Chondrocyte (in vitro differentiated cells): Measurements from ENCODE around the gene DDX11. TPM values are rescaled to one million over a fixed set of nuclear protein-coding genes. Genes with fewer than 3 reads are reported as not detected.
A peak's percentile ranks its signal among the peaks of the same experiment; 100 is the strongest.
"Not testable (repeated sequence)": the region's sequence is repeated elsewhere in the genome, so short reads cannot be mapped to it uniquely, and the experiment has no call there.

Experiments used
- DNase-seq: peaks from one replicate; pipeline ENCODE4 v3.0.0; 2021; ENCODE audit warnings: mixed read lengths, low spot score
- H3K27ac Mint-ChIP-seq: one replicate; pipeline ENCODE4 v1.8.0; 2021; ENCODE audit warnings: mild to moderate bottlenecking, moderate library complexity, mixed read lengths; ENCODE audit not compliant: unreplicated experiment
- H3K27me3 Mint-ChIP-seq: 2 replicates; pipeline ENCODE4 v1.8.0; 2021; ENCODE audit warnings: low read depth, mixed read lengths
- H3K36me3 Mint-ChIP-seq: 2 replicates; pipeline ENCODE4 v1.8.0; 2021; ENCODE audit warnings: low read depth, mixed read lengths
- H3K4me1 Mint-ChIP-seq: 2 replicates; pipeline ENCODE4 v1.8.0; 2021; ENCODE audit warnings: low read depth, mild to moderate bottlenecking, mixed read lengths
- H3K4me3 Mint-ChIP-seq: one replicate; pipeline ENCODE4 v1.8.0; 2021; ENCODE audit warnings: mild to moderate bottlenecking, moderate library complexity, mixed read lengths; ENCODE audit not compliant: unreplicated experiment
- H3K9me3 Mint-ChIP-seq: 2 replicates; pipeline ENCODE4 v1.8.0; 2021; ENCODE audit warnings: low read depth, mixed read lengths
- total RNA-seq: library from RNA; stranded (reverse); gene quantifications from 3 replicates; pipeline ENCODE4 v1.2.1, GENCODE V29; 2021
- TF ChIP-seq, protein P1 (sequence below): fragments of 200-600 bp; sonication (generic); IDR thresholded peaks from 2 replicates; pipeline ENCODE4 v1.5.0; 2021; ENCODE audit warnings: antibody characterized with exemption, mild to moderate bottlenecking, moderate library complexity

The DDX11 gene
- total RNA-seq, 1 donor from 2014 or later = 25.9 TPM

DNA sequence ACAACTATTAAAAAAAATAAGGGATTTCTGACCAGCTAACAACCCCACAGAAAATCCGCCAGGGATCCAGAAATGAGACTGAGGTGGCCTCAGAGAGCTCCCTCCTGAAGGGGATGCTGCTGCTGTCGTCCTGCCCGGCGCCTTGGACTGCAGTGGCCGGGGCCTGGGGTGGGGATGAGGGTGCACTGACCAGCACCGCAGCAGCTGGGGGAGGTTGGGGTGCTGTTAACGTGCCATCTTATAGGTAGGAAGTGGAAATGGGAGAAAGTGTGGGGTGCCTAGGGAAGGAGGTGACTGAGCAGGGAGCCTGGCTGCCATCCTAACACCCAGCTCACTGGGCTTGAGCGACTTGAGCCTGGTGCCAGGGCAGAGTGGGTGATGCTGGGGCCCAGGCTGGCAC, 32.0 kb downstream of the DDX11 start:
- TF ChIP-seq, protein P1, sequence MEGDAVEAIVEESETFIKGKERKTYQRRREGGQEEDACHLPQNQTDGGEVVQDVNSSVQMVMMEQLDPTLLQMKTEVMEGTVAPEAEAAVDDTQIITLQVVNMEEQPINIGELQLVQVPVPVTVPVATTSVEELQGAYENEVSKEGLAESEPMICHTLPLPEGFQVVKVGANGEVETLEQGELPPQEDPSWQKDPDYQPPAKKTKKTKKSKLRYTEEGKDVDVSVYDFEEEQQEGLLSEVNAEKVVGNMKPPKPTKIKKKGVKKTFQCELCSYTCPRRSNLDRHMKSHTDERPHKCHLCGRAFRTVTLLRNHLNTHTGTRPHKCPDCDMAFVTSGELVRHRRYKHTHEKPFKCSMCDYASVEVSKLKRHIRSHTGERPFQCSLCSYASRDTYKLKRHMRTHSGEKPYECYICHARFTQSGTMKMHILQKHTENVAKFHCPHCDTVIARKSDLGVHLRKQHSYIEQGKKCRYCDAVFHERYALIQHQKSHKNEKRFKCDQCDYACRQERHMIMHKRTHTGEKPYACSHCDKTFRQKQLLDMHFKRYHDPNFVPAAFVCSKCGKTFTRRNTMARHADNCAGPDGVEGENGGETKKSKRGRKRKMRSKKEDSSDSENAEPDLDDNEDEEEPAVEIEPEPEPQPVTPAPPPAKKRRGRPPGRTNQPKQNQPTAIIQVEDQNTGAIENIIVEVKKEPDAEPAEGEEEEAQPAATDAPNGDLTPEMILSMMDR = no peak

GRCh38 chr12:31106101-31106803, 32.6 kb downstream of the DDX11 start:
- TF ChIP-seq, protein P1 = no peak
- H3K9me3 Mint-ChIP-seq = no peaks in the 10 kb centered on the region
- H3K36me3 Mint-ChIP-seq = peaks cover 6% of the 10 kb centered on the region
- H3K4me1 Mint-ChIP-seq = peaks cover 14% of the 10 kb centered on the region
- no peak for DNase-seq
- no peak overlapping the region for H3K4me3 Mint-ChIP-seq
- H3K27me3 Mint-ChIP-seq = no peaks in the 10 kb centered on the region
- no peak overlapping the region for H3K27ac Mint-ChIP-seq

More for the DNA sequence above, 32.0 kb downstream of the DDX11 start:
- Mint-ChIP-seq H3K4me3 (no peak overlapping the region), H3K9me3 (no peaks in the 10 kb centered on the region), H3K4me1 (peaks cover 14% of the 10 kb centered on the region), H3K27me3 (no peaks in the 10 kb centered on the region), H3K27ac (no peak overlapping the region), H3K36me3 (peaks cover 8% of the 10 kb centered on the region)
- no peak for DNase-seq

DNA sequence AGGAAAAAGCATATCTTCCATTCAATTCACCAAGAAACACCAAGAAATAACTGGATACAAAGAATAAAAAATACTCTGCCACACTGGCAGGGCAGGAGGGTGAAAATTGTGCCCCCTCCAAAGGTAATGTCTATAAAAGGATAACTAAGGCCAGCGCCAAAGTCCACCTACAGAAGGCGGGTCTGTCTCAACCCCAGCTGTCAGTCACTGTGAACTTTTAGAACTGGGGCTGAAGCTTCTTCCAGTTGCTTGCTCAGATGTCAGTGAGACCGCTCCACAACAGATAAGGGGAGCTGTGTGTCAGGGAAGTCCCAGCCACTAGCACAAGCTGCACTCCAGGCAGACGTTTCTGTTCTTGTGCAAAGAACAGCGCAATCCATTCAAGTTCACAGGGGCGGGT, 36.1 kb downstream of the DDX11 start:
- not testable (repeated sequence) for DNase-seq, H3K36me3 Mint-ChIP-seq, H3K4me3 Mint-ChIP-seq, H3K27ac Mint-ChIP-seq, H3K9me3 Mint-ChIP-seq, H3K27me3 Mint-ChIP-seq
- H3K4me1 Mint-ChIP-seq = peaks cover 14% of the 10 kb centered on the region

- H3K27ac Mint-ChIP-seq, H3K4me3 Mint-ChIP-seq, H3K27me3 Mint-ChIP-seq, H3K9me3 Mint-ChIP-seq, DNase-seq, H3K36me3 Mint-ChIP-seq: not testable (repeated sequence)
- peaks cover 14% of the 10 kb centered on the region for H3K4me1 Mint-ChIP-seq
Observed at GRCh38 chr12:31110263-31110662, 36.6 kb downstream of the DDX11 start.

DNA sequence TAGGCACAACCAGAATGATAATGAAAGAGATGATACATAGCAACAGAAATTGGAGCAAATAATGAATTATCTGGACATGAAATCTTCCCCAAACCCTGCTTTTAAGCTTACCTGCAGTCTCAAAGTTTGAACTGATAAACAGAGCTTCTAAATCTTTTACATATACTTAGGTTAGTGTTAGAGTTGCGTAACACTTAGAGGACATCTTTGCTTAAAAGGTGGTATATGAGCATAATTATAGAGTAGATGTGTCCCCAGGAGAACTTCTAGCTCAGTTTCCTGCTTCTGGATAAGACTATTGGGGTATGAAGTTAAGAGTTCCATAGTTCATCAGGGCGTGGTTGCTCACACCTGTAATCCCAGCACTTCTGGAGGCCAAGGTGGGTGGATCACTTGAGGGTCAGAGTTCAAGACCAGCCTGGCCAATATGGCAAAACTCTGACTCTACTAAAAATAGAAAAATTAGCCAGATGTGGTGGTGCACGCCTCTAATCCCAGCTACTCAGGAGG, 41.5 kb downstream of the DDX11 start:
- Mint-ChIP-seq H3K27me3 (peaks cover 10% of the 10 kb centered on the region), H3K4me1 (peaks cover 26% of the 10 kb centered on the region)
- not testable (repeated sequence) for DNase-seq, H3K9me3 Mint-ChIP-seq, H3K36me3 Mint-ChIP-seq, H3K27ac Mint-ChIP-seq, H3K4me3 Mint-ChIP-seq

DNA sequence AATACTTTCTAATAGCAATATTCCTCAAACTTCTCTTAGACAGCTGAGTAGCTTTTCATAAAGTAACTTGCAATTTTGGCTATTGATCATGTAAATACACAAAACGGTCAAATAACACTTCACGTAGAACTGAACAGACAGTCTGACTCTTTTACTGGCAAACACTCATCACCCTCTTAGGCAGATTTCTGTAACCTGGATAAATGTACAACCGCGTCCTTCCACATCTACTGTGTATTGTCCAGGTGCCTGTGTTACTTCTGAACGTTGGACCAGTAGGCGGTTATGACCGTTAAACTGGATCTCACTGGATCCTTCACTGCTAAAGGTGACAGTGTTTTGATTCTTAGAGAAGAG, 43.2 kb downstream of the DDX11 start:
- not testable (repeated sequence) for H3K9me3 Mint-ChIP-seq, H3K27ac Mint-ChIP-seq, H3K36me3 Mint-ChIP-seq, DNase-seq
- H3K27me3 Mint-ChIP-seq = peaks cover 12% of the 10 kb centered on the region
- peaks cover 28% of the 10 kb centered on the region for H3K4me1 Mint-ChIP-seq
- H3K4me3 Mint-ChIP-seq = peak overlapping the region; percentile 65

- H3K27ac Mint-ChIP-seq = peak overlapping the region; percentile 12
- peaks cover 28% of the 10 kb centered on the region for H3K4me1 Mint-ChIP-seq
- DNase-seq = no peak
- H3K36me3 Mint-ChIP-seq = no peaks in the 10 kb centered on the region
- TF ChIP-seq, protein P1 = peak; percentile 85
- H3K27me3 Mint-ChIP-seq = peaks cover 12% of the 10 kb centered on the region
- peak overlapping the region; percentile 65 for H3K4me3 Mint-ChIP-seq
- H3K9me3 Mint-ChIP-seq = no peaks in the 10 kb centered on the region
Observed at GRCh38 chr12:31117203-31118011, 43.7 kb downstream of the DDX11 start.
